Measurements from ENCODE around the gene INPP5B. TPM values are rescaled to one million over a fixed set of nuclear protein-coding genes. Genes with fewer than 3 reads are reported as not detected.

INPP5B gene
- total and polyA plus RNA-seq, 9 of the 15 experiments (the other 6 are each of a cell fraction or from before 2014, with no cell fraction given) = 14.1 to 28.7 (median 20.9) TPM

DNA sequence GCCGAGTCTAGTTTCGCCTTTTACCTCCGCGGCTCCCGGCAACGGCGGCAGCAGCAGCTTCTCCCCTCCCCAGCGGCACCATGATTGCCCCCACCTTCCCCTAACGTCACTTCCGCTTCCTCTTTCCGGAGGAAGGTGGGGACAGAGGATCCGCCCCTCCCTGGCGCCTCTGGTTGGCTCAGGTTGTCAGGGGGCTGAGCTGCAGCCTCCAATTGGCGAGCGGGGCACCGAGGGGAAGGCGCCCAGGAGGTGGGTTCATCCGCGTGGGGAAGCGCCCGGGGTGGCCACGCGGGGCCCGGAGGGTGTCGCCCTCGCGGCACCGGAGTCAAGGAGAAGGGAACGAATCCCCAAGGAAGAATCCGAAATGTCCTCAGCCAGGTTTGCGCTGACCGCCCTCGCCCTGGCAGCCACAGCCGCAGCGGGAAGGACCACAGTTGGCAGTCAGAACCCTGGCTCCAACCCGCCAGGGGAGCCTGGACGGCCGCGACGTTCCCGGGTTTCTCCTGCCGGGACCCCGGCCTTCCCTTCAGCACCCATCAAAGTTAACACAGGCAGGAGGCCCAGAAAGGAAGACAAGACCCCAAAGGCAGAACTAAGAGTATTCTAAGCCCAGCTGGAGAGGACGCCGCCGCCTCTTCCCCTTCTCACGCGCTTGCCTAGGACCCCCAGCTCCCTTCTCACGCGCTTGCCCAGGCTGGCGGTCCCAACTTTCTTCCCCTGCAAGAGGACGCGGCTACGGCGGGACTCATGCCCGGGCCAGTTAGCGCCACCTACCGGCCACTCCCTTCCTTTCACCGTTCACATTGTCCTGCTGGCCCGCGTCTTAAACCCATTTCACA is 87.1 kb downstream of the INPP5B start, which contains the start of gene MTF1 (continued):
- TF ChIP-seq, protein P1, sequence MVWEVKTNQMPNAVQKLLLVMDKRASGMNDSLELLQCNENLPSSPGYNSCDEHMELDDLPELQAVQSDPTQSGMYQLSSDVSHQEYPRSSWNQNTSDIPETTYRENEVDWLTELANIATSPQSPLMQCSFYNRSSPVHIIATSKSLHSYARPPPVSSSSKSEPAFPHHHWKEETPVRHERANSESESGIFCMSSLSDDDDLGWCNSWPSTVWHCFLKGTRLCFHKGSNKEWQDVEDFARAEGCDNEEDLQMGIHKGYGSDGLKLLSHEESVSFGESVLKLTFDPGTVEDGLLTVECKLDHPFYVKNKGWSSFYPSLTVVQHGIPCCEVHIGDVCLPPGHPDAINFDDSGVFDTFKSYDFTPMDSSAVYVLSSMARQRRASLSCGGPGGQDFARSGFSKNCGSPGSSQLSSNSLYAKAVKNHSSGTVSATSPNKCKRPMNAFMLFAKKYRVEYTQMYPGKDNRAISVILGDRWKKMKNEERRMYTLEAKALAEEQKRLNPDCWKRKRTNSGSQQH (CRISPR knock-in tag; IDR thresholded peaks at IDR 0.05) = 0 out of 2 replicates have a peak, but pooled peaks have one; percentile 27
- TF ChIP-seq BHLHE40 (IDR thresholded peaks at IDR 0.05; ENCODE audit: low read length) = peak; percentile 12
- no peak for TF ChIP-seq ZNF644 (tag; IDR thresholded peaks at IDR 0.05; ENCODE audit: low read depth)
- TF ChIP-seq XRCC5 (IDR thresholded peaks at IDR 0.05; ENCODE audit: low read depth, low read length) = peak; percentile 98
- TF ChIP-seq E2F4 (CRISPR knock-in tag; IDR thresholded peaks at IDR 0.05; ENCODE audit: low read depth) = no peak
- no peak for TF ChIP-seq SOX6 (IDR thresholded peaks at IDR 0.05)
- TF ChIP-seq, protein P2, sequence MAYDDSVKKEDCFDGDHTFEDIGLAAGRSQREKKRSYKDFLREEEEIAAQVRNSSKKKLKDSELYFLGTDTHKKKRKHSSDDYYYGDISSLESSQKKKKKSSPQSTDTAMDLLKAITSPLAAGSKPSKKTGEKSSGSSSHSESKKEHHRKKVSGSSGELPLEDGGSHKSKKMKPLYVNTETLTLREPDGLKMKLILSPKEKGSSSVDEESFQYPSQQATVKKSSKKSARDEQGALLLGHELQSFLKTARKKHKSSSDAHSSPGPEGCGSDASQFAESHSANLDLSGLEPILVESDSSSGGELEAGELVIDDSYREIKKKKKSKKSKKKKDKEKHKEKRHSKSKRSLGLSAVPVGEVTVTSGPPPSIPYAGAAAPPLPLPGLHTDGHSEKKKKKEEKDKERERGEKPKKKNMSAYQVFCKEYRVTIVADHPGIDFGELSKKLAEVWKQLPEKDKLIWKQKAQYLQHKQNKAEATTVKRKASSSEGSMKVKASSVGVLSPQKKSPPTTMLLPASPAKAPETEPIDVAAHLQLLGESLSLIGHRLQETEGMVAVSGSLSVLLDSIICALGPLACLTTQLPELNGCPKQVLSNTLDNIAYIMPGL (CRISPR knock-in tag; IDR thresholded peaks at IDR 0.05) = peak; percentile 87; the same call in 1 of the 2 replicates
- TF ChIP-seq NCOA1 (IDR thresholded peaks at IDR 0.05; ENCODE audit: low read depth) = no peak; the same call in 1 of the 2 replicates
- 0 out of 2 replicates have a peak, but pooled peaks have one; percentile 61 for TF ChIP-seq ZBED1 (IDR thresholded peaks at IDR 0.05)
- no peak for TF ChIP-seq NR1H2 (CRISPR knock-in tag; IDR thresholded peaks at IDR 0.05)
- TF ChIP-seq MECOM (CRISPR knock-in tag; IDR thresholded peaks at IDR 0.05) = 0 out of 2 replicates have a peak, but pooled peaks have one; percentile 39
- no peak for TF ChIP-seq ZNF696 (CRISPR knock-in tag; conservative IDR thresholded peaks at IDR 0.05)
- TF ChIP-seq SMARCB1 (IDR thresholded peaks at IDR 0.05; ENCODE audit: insufficient read length, low read depth) = peak; percentile 50
- TF ChIP-seq, protein P3, sequence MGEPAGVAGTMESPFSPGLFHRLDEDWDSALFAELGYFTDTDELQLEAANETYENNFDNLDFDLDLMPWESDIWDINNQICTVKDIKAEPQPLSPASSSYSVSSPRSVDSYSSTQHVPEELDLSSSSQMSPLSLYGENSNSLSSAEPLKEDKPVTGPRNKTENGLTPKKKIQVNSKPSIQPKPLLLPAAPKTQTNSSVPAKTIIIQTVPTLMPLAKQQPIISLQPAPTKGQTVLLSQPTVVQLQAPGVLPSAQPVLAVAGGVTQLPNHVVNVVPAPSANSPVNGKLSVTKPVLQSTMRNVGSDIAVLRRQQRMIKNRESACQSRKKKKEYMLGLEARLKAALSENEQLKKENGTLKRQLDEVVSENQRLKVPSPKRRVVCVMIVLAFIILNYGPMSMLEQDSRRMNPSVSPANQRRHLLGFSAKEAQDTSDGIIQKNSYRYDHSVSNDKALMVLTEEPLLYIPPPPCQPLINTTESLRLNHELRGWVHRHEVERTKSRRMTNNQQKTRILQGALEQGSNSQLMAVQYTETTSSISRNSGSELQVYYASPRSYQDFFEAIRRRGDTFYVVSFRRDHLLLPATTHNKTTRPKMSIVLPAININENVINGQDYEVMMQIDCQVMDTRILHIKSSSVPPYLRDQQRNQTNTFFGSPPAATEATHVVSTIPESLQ (CRISPR knock-in tag; IDR thresholded peaks at IDR 0.05) = no peak
- no peak for TF ChIP-seq ZNF184 (CRISPR knock-in tag; IDR thresholded peaks at IDR 0.05)
- peak; percentile 86 for TF ChIP-seq POLR2B (IDR thresholded peaks at IDR 0.05; ENCODE audit: low read depth, partially characterized antibody)
- TF ChIP-seq MBD2 (IDR thresholded peaks at IDR 0.05; ENCODE audit: borderline replicate concordance, low read depth) = peak; percentile 70
- no peak for TF ChIP-seq ZNF384 (IDR thresholded peaks at IDR 0.05; ENCODE audit: low read depth, low read length)
- peak; percentile 68; the same call in 1 of the 2 replicates for TF ChIP-seq CC2D1A (IDR thresholded peaks at IDR 0.05)
- no peak for TF ChIP-seq NFXL1 (CRISPR knock-in tag; IDR thresholded peaks at IDR 0.05)
- TF ChIP-seq, protein P4, sequence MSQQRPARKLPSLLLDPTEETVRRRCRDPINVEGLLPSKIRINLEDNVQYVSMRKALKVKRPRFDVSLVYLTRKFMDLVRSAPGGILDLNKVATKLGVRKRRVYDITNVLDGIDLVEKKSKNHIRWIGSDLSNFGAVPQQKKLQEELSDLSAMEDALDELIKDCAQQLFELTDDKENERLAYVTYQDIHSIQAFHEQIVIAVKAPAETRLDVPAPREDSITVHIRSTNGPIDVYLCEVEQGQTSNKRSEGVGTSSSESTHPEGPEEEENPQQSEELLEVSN (IDR thresholded peaks at IDR 0.05; ENCODE audit: borderline replicate concordance in 1 of 2, extremely low read depth in 1 of 2, insufficient read depth in 1 of 2, insufficient read length in 1 of 2, low read depth in 1 of 2, low read length in 1 of 2, poor library complexity in 1 of 2, severe bottlenecking in 1 of 2) = peak; percentile 84 to 92

Measured in K562 (cell line).